Adrenal gland (tissue), 12 donors: ENCODE data around the gene ATP5PB. TPM values are rescaled to one million over a fixed set of nuclear protein-coding genes. Genes with fewer than 3 reads are reported as not detected.

Experiments
- DNase-seq, 7 donors: peaks; one replicate each; pipeline ENCODE4 v3.0.0-alpha.2; 2019 to 2020
- H3K27ac ChIP-seq, 5 donors: fragments of 200-600 bp; sonication (generic) in 4 of 5; 1 replicate in 3 of 5; 2 replicates in 2 of 5; pipeline versions ENCODE4 v1.5.1 to v1.8.0; 2016 to 2020; ENCODE audit warnings: mild to moderate bottlenecking in 1 of 5
- H3K27me3 ChIP-seq: fragments of 200-600 bp; 2 replicates; pipeline ENCODE4 v1.8.0; 2021
- H3K36me3 ChIP-seq, 2 donors: fragments of 200-600 bp; replicated peaks in 1 of 2; 1 replicate in 1 of 2; 2 replicates in 1 of 2; pipeline versions ENCODE4 v1.5.1 to v1.8.0; 2018 to 2022
- H3K4me1 ChIP-seq, 2 donors: fragments of 200-600 bp; replicated peaks in 1 of 2; 1 replicate in 1 of 2; 2 replicates in 1 of 2; pipeline versions ENCODE4 v1.5.1 to v1.8.0; 2018 to 2021
- H3K4me3 ChIP-seq, 4 donors: fragments of 200-600 bp; sonication (generic) in 3 of 4; one replicate each; pipeline ENCODE4 v1.5.1; 2016 to 2018
- H3K9me3 ChIP-seq, 3 donors: fragments of 200-600 bp; sonication (generic) in 1 of 3; replicated peaks in 1 of 3; 1 replicate in 2 of 3; 2 replicates in 1 of 3; pipeline versions ENCODE4 v1.5.1 to v1.8.0; 2016 to 2021
- POLR2A ChIP-seq, 2 donors: fragments of 450-650 bp; IDR thresholded peaks; one replicate each; pipeline ENCODE4 v1.6.1; 2017; ENCODE audit warnings: antibody characterized with exemption in 2 of 2, mild to moderate bottlenecking in 2 of 2, moderate library complexity in 1 of 2
- WGBS, 4 donors: extraction: QIAGEN DNeasy Blood & Tissue Kit in 2 of 4; methylation state at CpG; one replicate each; pipeline versions ENCODE4 v1.1.5 to v1.1.7; 2013 to 2017; 5-methylcytosine and 5-hydroxymethylcytosine counted together
- intact Hi-C, 2 donors: fragments of 100-400 bp; cut with DNase I; formaldehyde crosslinking; loops; one replicate each; pipeline versions ENCODE4 v1.14.1 to v1.15.0; 2022 to 2023
- polyA plus RNA-seq, 3 donors: library from polyadenylated mRNA; stranded (reverse); fragments of 200-250 nt in 2 of 3; fragments of 350-450 nt in 1 of 3; fragmentation: Illumina TruSeq in 1 of 3; extraction: RNeasy Lipid Tissue Mini Kit (QIAGEN cat#74804) in 1 of 3; gene quantifications; one replicate each; pipeline ENCODE4 v1.2.3, GENCODE V29; 2013 to 2014
- total RNA-seq, 9 donors: library from RNA; depleted of rRNA in 4 of 9; stranded (reverse); fragments of >200 nt in 4 of 9; fragments of 120-200 nt in 1 of 9; fragmentation: NEBNext Ultra II Directional in 1 of 9; extraction: Animal tissue kit (Norgen Biotek cat#: 25700) in 1 of 9; gene quantifications; one replicate each; pipeline versions ENCODE4 v1.1.0 to v1.2.4, GENCODE V29; 2013 to 2023
- TF ChIP-seq, protein P1 (sequence below), 6 experiments: fragments of 450-650 bp in 4 of 6; fragments of 200-600 bp in 2 of 6; sonication (generic) in 1 of 6; IDR thresholded peaks; 1 replicate in 5 of 6; 2 replicates in 1 of 6; pipeline versions ENCODE4 v1.5.1 to v1.8.0; 2016 to 2021; ENCODE audit warnings: antibody characterized with exemption in 6 of 6, mild to moderate bottlenecking in 2 of 6, moderate library complexity in 1 of 6
- donor health status: healthy with polysubstance abuse.
- donor health status: Bipolar disorder and iron deficiency.
- donor health status: DM: yes; HTN: yes; CAD: no.
- donor health status: DM: no; HTN: no; CAD: no.
- donor health status: DM: no; HTN: no; CAD: no.
- donor health status: DM: yes; HTN: yes; CAD: no.

Gene ATP5PB
- total and polyA plus RNA-seq, 12 donors, result 103 to 834 (median 245) TPM

DNA sequence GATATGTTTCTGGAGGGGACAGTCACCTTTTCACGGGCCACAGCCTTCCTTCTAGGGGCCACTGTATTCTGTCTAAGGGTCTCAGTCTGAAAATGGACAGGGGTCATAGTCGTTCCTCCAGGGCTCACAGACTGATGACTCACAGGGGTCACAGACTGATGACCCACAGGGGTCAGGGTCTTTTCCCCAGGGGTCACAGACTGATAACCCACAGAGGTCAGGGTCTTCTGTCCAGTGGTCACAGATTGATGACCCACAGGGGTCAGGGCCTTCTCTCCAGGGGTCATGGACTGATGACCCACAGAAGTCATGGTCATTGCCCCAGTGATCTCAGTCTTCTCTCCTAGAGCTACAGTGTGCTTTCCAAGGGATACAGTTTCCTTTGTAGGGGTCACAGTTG lies 34.5 kb upstream of the ATP5PB start:
- Histone ChIP-seq H3K9me3 (no peaks in the 10 kb centered on the region), H3K27ac (no peak overlapping the region), H3K36me3 (no peaks in the 10 kb centered on the region), H3K27me3 (no peaks in the 10 kb centered on the region), H3K4me3 (no peak overlapping the region), H3K4me1 (no peaks in the 10 kb centered on the region)
- WGBS, 4 donors, result 58 to 72% (median 63%) methylated on average over 2 of the region's 2 CpGs
- no peak for DNase-seq
- TF ChIP-seq, protein P1, sequence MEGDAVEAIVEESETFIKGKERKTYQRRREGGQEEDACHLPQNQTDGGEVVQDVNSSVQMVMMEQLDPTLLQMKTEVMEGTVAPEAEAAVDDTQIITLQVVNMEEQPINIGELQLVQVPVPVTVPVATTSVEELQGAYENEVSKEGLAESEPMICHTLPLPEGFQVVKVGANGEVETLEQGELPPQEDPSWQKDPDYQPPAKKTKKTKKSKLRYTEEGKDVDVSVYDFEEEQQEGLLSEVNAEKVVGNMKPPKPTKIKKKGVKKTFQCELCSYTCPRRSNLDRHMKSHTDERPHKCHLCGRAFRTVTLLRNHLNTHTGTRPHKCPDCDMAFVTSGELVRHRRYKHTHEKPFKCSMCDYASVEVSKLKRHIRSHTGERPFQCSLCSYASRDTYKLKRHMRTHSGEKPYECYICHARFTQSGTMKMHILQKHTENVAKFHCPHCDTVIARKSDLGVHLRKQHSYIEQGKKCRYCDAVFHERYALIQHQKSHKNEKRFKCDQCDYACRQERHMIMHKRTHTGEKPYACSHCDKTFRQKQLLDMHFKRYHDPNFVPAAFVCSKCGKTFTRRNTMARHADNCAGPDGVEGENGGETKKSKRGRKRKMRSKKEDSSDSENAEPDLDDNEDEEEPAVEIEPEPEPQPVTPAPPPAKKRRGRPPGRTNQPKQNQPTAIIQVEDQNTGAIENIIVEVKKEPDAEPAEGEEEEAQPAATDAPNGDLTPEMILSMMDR (IDR thresholded peaks at IDR 0.05), result no peak
- no peak for TF ChIP-seq POLR2A (IDR thresholded peaks at IDR 0.05)
- intact Hi-C loops, result no loop called here

- Histone ChIP-seq H3K27me3 (no peaks in the 10 kb centered on the region), H3K9me3 (no peaks in the 10 kb centered on the region), H3K4me1 (no peaks in the 10 kb centered on the region), H3K27ac (no peak overlapping the region), H3K36me3 (no peaks in the 10 kb centered on the region), H3K4me3 (no peak overlapping the region)
- no peak for DNase-seq
- WGBS, 4 donors, result 83 to 93% (median 90%) methylated on average over 3 of the region's 3 CpGs
- intact Hi-C loops, result no loop called here
- TF ChIP-seq, protein P1 (IDR thresholded peaks at IDR 0.05), result no peak
- no peak for TF ChIP-seq POLR2A (IDR thresholded peaks at IDR 0.05)
Measured at GRCh38 chr1:111415461-111415860, 33.8 kb upstream of the ATP5PB start.

GRCh38 chr1:111417755-111418154 lies 31.5 kb upstream of the ATP5PB start:
- intact Hi-C loops, result no loop called here
- TF ChIP-seq POLR2A (IDR thresholded peaks at IDR 0.05), result no peak
- TF ChIP-seq, protein P1 (IDR thresholded peaks at IDR 0.05), result no peak
- H3K4me1 ChIP-seq, result no peaks in the 10 kb centered on the region
- no peaks in the 10 kb centered on the region for H3K36me3 ChIP-seq
- no peak overlapping the region for H3K27ac ChIP-seq
- no peak overlapping the region for H3K4me3 ChIP-seq
- WGBS, 4 donors, result 94 to 100% (median 98%) methylated on average over 1 of the region's 1 CpG
- no peaks in the 10 kb centered on the region for H3K27me3 ChIP-seq
- H3K9me3 ChIP-seq, result no peaks in the 10 kb centered on the region
- no peak for DNase-seq

DNA sequence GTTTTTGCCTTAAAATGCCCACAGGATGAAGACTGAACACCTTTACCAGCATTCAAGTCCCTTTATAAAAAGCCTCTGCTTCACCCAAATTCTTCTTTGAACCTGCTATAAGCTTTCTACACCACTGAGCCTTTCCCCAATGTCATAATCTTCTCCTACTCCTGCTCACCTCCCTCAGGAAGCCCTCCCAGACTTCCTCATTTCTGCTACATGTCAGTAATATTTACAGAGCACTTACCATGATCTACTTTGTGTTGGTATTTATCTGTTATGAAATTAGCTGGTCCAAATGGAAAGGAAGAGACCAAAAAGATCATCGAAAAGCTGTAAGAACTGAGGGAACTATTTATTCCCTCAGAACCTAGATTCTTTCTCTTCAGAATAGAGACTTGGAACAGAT lies 30.2 kb upstream of the ATP5PB start:
- no peaks in the 10 kb centered on the region for H3K4me1 ChIP-seq
- TF ChIP-seq, protein P1 (IDR thresholded peaks at IDR 0.05), result no peak
- TF ChIP-seq POLR2A (IDR thresholded peaks at IDR 0.05), result no peak
- H3K4me3 ChIP-seq, result no peak overlapping the region
- 91 to 100% (median 98%) methylated on average over 1 of the region's 1 CpG for WGBS, 4 donors
- H3K9me3 ChIP-seq, result no peaks in the 10 kb centered on the region
- no peaks in the 10 kb centered on the region for H3K36me3 ChIP-seq
- intact Hi-C loops, result no loop called here
- H3K27me3 ChIP-seq, result no peaks in the 10 kb centered on the region
- DNase-seq, result no peak
- no peak overlapping the region for H3K27ac ChIP-seq
